A204.1 (cell line): ENCODE data around the gene WDR1.

ENCODE experiments used
- FAIRE-seq: peaks from 2 replicates; lab custom pipeline; 2012; peaks lifted over from hg19 to GRCh38; lab: Jason Lieb, UNC

The WDR1 gene

DNA sequence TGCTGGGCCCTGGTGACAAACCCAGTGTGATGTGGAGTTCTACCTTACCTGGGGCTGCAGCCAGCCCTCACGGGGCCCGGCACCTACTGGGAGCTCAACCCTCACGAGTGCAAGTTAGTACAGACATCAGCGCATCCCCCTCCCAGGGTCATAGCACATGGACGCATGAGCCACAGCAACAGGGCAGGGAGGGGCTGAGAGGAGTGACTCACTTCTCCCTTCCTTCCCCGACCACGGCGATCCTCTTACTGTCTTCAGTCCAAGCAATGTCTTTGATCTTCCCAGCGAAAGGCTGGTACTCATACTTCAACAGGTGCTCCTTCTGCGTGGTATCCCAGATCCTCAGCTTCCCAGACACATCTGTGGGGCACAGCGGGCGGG lies 17.8 kb downstream of the WDR1 start:
- FAIRE-seq = no peak

DNA sequence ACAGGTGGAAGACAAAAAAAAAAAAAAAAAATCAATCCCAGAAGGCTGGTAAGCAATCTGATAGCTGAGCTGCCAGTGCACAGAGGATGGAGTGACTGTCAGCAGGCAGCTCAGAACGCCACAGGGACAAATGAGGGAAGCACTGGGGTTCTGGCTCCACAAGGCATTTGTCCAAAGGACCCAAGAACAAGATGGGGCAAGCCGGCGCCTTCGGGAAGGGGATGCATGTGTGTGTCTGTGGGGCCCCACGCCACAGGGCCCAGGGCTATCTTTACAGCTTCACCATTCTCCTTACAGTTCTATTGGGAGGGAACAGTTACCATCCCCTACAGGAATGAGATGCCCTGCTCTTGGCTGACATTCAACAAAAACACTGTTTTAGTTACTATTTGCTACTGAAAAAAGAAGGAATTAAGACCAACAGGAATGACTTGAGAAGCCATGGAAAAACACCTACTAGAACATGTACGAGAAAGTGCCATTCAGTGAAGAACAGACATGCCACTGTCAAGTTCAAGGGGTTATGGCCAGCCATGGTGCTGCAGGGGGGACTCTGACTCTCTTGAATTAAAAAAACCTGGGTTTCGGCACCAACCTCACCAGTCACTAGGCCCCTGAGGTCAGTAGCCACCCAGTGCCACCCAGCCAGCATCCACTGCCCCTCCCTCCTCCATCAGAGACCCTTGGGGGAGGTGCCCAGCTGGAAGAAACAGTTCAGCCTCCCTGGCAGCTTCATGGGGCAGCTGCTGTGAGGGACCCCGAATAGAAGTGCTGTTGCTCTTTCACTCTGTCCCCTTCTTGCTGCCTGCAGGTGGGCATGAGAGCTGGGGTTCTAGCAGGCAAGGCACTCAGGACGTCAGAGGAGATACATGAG lies 18.5 kb downstream of the WDR1 start:
- no peak for FAIRE-seq

DNA sequence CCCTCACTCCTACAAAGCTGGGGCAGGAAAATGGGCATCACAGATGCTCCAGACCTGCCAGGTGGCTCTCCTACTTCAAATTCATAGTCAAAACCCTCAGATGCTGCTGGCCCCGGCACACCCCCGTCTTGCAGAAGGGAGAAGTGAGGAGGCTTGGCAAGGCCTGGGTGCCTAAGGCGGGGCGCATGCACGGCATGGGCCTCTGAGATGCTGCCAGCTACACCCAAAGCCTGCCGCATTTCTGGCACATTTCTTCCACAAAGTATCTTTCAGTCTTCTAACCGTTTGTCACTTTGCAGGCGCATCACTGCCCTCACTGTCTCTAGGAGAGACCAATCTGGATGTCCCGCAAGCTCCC lies 19.6 kb downstream of the WDR1 start:
- no peak for FAIRE-seq

DNA sequence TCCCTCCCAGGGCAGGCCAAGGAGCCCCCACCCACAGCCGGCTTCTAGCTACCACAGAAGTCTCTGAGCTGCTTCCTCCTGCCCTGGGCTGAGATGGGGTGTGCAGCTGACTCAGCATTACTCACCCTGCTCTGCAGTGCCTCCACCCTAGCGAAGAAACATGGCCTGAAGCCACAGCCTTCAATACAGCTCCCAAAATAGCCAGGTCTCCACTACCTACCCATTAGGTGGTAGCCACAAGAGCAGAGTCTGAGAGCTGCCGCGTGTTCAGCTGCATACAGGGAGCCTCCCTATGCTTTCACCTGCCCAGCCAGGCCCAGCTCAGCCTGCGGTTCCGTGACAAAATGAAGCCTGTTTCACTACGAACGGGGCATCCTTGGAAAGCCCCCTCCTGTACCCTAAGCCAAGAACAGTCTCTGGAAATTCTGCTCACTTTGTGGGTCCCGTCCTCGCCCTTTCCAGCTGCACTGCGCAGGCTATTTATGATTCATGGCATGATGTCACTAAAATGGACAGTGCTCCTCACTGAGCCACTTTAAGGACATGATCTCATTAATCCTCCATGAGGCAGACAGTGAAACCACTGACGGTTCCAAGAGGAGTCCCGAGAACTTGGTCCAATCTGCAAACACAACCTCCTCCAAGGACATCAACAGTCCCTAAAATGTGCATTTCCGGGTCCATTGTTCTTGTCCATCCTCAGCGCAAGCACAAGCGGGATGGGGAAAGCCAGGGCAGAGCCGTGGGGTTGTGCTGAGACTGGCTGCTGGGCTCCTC lies 20.2 kb downstream of the WDR1 start:
- FAIRE-seq = no peak

DNA sequence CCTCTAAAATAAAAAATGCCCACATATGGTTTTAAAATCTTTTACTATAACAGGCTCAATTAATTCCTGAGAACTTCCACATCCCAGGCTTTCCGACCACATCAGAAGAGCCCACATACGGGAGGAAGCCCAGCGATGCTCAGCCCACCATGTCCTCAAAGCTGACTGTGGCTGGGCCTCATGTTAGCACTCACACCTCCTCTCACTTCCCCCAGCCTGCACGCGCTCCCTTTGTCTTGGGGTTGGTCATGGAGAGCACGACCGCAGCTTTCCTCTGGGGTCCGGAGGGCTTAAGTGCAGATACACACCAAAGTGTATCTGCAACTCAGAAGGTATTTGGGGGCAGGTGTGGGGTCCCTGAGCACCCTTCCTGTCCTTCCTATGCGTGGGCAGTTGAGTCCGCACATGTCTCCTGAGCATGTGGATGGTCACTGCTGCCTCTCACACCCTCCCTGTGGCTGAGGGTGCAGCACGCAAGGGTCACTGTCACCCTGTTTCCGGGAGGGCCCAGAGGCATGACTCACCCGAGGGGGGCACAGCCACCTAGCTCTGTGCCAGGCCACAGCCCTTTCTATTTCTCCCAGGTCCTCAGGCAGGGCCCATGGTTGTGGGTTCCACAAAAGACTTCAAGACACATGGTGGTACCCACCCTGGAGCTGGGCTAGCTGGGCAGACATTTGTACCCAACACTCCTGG lies 21.2 kb downstream of the WDR1 start:
- FAIRE-seq = no peak

DNA sequence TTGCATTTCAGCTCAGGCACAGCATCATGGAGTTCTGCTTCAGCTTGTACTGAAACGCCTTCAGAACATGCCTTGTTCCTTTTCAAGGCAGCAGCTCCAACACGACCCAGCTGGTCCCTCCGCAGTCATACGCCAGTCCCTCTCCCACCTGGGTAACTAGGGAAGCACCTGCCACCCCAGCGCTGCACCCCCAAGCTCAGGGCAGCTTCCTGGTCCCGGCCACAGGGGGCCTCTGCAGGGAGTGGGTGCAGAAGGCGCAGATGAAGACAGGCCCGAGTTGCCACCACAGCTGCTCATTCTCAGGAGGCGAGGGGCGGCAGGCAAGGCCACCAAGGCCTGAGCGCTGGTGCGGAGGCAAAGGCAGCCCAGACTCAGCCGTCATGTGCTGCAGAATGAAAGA lies 21.8 kb downstream of the WDR1 start:
- FAIRE-seq = no peak

DNA sequence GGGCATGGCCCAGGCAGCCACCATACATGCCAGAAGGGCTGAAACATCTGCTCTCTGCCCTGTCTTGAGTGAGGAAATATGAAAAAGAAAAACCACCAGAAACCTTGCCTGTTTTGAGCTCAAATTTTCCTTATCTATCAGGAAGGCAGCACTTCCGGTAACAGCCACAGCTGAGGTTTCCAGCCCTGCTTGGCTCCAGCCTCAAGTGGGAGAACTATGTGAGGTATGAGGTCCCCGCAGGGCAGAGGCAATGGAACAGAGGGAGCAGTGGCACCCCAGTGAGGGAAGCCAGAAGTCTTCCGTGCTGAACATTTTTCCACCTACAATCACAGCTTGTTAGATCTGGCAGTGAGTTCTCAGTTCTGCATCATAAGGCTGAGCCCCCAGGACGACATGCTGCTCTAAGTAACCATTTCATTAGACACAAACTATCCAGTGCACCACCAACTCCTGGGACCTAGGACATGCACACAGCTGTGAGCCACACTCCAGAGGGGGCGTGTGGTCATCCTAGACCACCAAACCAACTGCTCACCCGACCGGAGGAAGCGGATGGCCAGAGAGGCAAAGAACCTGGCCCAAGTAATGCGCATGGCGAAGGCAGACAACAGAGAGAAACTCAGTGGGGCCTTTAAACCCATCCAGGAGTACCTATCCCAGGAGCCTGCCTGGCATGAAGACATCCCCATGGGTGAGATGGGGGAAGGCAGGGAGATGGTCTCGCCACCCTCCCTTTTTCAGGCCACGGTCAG lies 22.6 kb downstream of the WDR1 start:
- FAIRE-seq = no peak

DNA sequence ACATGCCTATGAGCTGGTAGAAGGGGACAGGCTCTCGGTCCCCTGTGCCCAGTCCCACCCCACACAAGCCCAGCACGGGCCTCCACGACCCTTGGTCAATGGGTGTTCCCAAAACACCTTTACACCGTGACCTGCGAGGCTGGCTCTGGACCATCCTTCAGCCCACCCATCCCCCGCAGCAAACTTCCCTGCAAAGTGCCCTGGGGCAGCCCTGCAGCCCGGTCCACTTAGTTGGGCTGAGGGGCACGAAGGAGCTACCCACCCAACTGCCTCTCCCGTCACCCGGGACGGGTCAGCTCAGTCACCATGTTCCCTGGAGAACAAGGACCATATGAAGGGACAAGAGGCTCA lies 23.4 kb downstream of the WDR1 start:
- FAIRE-seq = no peak

DNA sequence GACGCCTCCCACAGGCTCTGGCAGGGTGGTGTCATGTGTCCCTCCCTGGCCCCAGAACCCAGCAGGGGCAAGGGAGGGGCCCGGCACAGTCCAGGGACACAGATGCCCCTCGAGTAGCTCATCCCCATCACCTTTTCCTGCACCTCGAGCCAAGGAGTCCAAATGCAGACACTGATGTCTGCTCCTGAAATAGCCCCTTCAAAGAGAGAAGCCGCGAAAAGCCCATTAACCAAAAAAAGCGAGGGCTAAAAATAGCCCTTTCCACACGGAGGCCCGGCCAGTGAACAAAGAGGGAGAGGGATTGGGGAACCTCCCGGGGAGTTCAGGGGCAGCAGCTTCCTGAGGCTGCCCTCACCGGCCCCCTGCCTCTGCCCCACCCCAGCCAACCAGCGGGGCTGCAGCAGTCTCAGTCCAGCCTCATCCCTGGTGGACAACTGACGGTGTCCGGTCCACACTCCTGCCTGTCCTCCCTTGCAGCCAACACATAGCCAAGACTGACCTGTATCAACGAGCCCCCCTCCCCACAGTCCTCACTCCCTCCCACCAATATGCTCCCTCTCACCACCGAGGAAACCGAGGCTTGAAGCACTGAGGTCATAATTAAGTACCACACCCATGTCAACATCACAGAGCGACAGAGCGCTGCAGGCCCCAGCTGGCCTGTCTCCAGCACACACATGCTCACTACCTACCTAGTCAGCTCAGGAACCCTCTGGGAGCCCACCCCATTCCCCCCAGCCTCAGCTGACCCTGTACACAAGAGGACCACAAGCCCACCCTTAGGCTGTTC lies 23.9 kb downstream of the WDR1 start:
- no peak for FAIRE-seq

DNA sequence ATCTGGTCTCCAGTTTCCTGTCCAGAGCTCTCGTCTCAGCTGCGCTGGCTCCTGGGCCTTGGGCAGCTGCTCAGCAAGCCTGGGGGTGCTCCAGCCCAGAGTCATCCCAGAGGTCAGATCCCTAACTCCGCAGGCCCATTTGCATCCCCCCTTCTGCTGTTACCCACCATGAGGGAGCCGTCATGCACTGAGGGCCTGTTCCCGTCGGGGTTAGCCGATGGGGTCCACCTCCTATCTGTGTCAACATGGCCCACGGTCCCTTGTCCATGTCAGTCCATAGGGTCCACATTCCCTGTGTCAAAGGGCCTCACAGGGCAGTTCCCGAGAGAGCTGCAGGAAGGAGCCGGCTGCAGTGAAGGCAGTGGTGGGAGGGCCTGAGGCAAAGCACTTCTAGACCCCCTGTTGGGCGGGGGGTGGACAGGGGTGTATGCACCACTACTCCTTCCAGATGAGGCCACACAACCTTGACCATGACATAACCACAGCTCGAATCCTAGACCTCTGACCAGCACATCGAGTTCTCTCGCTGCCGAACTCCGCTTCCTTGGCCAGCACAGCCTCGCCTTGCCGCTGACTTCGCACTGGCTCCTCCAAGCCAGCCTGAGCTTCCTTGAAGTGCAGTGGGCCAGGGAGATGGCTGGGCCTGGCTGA lies 24.9 kb downstream of the WDR1 start:
- no peak for FAIRE-seq

DNA sequence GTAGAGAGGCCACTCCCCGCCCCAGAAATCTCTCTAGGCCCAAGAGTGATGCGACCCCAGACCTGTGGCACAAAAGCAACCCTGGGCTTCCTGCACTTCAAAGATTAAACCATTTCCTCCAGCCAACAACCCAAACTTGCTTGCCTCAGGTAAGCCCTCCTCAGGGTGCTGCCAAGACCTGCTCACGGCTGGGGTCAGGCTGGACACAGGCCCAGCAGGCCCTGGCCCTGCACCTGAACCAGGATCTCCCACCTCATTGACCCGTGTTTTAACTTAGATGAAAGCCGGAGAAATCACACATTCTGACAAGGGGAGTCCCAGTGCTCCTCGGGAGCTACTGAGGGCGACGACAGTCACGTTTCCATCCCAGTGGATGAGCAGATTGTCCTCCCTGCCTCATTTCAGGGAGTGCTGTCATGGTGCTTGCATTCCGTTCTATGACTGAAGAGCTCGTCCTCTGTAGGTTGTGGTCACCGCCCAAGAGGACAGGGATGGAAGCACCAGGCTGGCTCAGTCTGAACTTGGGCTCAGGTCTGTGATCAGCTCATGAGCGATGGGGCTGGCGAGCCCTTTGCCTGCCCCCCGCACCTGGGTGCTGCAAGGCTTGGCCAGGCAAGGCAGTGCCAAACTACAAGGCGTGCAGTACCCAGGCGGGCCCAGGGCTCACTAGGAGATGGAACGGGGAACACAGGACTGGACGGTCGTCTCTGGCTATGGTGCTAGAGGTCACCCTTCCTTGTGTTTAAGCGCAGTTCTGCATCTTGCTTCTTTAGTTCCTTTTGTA lies 25.9 kb downstream of the WDR1 start:
- FAIRE-seq = no peak

DNA sequence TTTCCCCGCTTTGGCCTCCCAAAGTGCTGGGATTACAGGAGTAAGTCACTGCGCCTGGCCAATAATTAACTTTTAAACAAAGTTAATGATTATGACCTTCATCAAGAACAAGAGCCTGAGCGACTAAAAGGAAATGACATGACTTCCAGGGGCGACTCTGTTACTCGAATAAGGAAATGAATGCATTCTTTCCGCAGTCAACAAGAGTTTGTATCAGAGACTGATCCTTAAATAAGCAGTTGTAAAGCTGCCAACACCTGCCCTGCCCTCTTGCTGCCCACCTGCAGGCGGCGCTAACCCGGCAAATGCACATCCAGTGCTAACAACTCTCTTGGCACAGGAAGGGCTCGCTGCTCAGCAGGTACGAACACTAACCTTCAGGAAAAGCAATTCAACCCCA lies 27.3 kb downstream of the WDR1 start:
- FAIRE-seq = no peak

DNA sequence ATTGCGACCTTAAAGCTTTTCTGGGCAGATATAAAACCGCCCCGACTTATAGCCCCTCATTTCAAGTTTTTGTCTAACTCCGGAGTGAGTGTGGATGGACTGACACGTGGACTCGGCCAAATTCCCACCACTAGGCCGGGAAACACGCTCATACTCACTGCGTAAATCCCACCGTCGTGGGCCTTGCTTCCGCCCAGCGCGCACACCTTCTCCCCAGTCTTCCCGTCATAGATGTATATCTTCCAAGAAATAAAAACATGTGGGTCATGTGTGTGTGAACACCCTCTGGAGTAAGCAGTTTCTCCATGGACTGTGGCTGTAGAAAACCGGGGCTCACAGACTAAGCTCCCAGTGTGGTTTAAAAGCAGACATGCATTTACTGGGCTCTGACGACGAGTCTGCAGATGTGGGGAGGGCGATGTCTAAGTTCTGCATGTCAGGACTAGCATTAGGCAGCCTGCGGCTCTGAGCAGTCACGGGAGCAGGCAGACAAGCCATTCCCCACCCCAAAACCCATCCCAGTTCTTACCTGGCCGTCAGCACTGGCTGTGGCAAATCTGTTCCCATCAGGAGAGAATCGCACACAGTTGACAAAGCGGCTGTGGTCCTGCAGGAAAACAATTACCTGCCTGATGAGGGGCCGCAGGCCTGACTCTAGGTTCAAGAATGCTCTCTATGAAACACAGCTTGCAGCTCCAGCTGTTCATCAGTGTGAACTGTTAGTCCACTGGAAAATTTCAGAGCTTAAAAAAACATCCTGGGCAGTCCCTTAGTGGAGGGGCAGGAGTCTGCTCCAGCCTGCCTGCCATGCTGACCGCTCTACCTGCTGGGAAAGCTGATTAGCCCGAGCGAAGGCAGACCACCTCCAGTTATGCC lies 28.2 kb downstream of the WDR1 start:
- FAIRE-seq = no peak

DNA sequence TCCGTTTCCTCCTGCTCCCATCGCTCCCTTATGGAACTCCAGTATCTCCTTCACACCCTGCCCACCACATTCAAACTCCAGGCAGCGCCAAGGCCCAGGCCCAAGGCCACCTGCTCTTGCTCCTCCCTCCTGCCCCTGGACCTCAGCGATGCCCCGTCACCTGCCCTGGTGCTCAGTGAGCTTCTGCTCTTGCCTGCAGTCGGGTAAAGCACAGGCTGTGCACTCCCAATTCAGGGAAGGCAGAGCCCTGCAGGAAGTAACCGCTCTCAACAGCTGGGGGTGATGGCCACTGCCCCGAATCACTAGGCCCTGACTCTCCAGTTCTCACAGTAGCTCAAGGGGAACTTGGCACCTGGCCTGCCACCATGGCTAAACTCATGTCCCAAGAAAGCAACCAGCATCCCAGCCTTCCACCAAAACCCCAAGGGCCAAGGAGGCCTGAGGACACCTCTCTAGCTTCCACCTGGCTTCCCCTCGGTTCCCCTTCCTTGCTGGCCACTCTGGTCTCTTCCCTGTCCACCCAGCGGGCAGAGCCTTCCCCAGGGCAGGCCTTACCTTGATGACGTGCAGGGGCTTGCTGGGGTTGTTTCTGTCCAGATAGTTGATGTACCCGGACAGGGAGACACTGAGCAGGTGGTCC lies 29.3 kb downstream of the WDR1 start:
- no peak for FAIRE-seq

DNA sequence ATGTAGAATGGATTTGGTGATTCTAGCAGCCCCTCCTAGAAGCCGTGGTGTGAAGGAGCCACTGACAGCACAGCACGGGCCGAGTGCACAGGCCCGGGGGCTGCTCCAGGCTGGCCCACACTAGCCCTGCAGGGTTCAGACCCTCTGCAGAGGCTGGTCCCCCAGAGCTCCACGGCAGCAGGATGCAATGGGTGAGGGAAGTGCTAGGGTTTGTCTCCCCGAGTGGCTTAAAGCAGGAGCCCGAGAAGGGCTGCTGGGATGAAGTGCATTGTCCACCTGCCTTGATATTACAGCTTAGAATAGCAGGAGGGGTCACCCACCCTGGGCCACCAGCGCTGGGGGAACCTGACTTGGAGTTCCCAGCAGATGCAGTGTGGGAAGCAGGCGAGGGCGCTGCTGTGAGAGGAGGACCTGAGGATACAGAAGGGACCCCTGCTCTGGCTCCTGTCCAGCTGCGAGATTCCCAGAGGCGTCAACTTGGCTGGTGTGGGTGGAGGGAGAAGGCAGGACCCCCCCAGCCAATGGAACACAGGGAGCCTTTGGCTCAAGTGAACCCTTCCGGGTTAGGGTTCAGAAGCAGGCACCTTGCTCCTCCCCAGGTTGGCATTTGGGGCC lies 30.0 kb downstream of the WDR1 start:
- FAIRE-seq = no peak

DNA sequence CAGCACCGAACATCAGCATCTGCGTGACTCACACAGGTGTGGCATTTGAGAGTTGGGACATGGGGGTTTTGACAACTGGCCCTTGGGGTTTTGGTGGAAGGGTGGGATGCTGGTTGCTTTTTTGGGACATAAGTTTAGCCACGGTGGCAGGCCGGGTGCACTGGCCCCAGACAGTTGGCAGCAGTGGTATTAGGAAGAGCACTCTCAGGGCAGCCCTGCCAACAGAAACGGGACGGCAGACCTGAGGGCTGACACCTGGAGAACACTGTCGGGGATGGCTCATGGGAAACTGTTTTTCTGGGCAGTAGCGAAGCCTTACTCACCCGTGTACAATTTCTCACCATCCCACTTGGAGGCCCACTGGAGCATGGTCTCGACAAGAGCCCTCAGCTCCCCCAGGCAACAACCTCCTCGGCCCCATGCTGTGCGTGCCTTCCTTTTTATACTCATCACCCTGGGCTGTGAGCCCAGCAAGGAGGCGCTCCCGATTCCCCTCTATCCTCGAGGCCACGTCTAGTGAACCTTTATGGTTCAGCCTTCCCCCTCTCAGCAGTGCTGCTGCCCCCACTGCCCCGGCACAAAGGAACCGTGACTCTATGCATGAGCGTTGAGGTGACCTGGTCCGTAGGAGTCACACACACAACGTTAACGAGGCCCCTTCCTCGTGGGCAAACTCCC lies 30.6 kb downstream of the WDR1 start:
- no peak for FAIRE-seq

DNA sequence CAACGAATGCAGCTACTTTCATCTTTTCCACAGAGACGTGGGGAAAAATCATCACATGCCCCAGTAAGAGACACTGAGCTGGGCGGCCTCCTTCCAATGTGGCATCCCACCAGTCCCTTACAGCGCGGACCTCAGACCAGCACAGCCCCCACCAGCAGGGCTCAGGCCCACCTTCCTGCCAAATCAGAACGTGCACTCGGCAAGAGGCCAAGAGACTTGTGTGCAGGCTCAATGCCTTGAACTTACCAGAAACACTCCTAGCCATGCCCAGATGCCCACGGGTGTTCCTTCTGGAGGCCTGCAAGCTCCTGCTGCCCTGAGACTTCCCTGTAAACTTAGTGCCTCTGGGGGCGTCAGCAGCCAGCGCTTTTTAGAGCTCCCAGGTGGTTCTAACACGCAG lies 31.2 kb downstream of the WDR1 start:
- no peak for FAIRE-seq
